Stimulated activated CD8-positive, alpha-beta memory T cell treated with anti-CD3 and anti-CD28 coated beads, Interleukin-7, amount 100 ng/mL, for 24 hours (primary cell): ENCODE data around the gene RNF4.
"Not testable (repeated sequence)": the region's sequence is repeated elsewhere in the genome, so short reads cannot be mapped to it uniquely, and the experiment has no call there.

ENCODE experiments used
- DNase-seq: peaks from one replicate; pipeline ENCODE4 v3.0.0-alpha.2; 2020; ENCODE audit warnings: low read depth

Gene RNF4

GRCh38 chr4:2486981-2487380 lies 18.1 kb downstream of the RNF4 start:
- no peak for DNase-seq

- DNase-seq, result no peak
These were observed 18.7 kb downstream of the RNF4 start for GRCh38 chr4:2487632-2488031.

- DNase-seq, result no peak
These were observed 20.3 kb downstream of the RNF4 start for GRCh38 chr4:2489081-2489805.

GRCh38 chr4:2489841-2490552 lies 21.1 kb downstream of the RNF4 start:
- no peak for DNase-seq

- DNase-seq, result no peak
These were observed 24.1 kb downstream of the RNF4 start for GRCh38 chr4:2492970-2493369.

GRCh38 chr4:2494992-2495391 lies 26.1 kb downstream of the RNF4 start:
- no peak for DNase-seq

- DNase-seq, result no peak
These were observed 28.4 kb downstream of the RNF4 start for GRCh38 chr4:2497324-2497723.

- no peak for DNase-seq
These were observed 29.0 kb downstream of the RNF4 start for GRCh38 chr4:2497931-2498330.

- DNase-seq, result no peak
These were observed 31.6 kb downstream of the RNF4 start for GRCh38 chr4:2500547-2500946.

- DNase-seq, result no peak
These were observed 32.2 kb downstream of the RNF4 start for GRCh38 chr4:2501034-2501594.

GRCh38 chr4:2503809-2504208 lies 34.9 kb downstream of the RNF4 start:
- DNase-seq, result no peak

GRCh38 chr4:2507259-2507658 lies 38.4 kb downstream of the RNF4 start:
- DNase-seq, result no peak

- DNase-seq, result no peak
These were observed 38.9 kb downstream of the RNF4 start for GRCh38 chr4:2507855-2508254.

- DNase-seq, result no peak
These were observed 41.7 kb downstream of the RNF4 start for GRCh38 chr4:2510351-2511259.

GRCh38 chr4:2511645-2512131 lies 42.8 kb downstream of the RNF4 start:
- DNase-seq, result no peak

- no peak for DNase-seq
These were observed 43.7 kb downstream of the RNF4 start for GRCh38 chr4:2512396-2513135.

- DNase-seq, result not testable (repeated sequence)
These were observed 45.3 kb downstream of the RNF4 start for GRCh38 chr4:2514193-2514592.

- DNase-seq, result not testable (repeated sequence)
These were observed 46.0 kb downstream of the RNF4 start for GRCh38 chr4:2514944-2515343.

GRCh38 chr4:2515830-2516550 lies 47.1 kb downstream of the RNF4 start:
- DNase-seq, result no peak

- no peak for DNase-seq
These were observed 47.7 kb downstream of the RNF4 start for GRCh38 chr4:2516635-2517034.

- no peak for DNase-seq
These were observed 57.7 kb downstream of the RNF4 start for GRCh38 chr4:2526559-2526958.
